Jurkat, Clone E6-1 (cell line): Measurements from ENCODE around the gene DDIAS. TPM values are rescaled to one million over a fixed set of nuclear protein-coding genes. Genes with fewer than 3 reads are reported as not detected.
"Not testable (repeated sequence)": the region's sequence is repeated elsewhere in the genome, so short reads cannot be mapped to it uniquely, and the experiment has no call there.

Experiments
- DNase-seq: peaks from one replicate; pipeline ENCODE4 v3.0.0-alpha.2; 2011; ENCODE audit warnings: low read depth, low spot score
- H3K4me3 ChIP-seq: 2 replicates; pipeline ENCODE4 v1.5.1; 2011; ENCODE audit warnings: mild to moderate bottlenecking, low read length, control low read depth, moderate library complexity
- polyA plus RNA-seq: library from polyadenylated mRNA; unstranded; fragments of >200 nt; gene quantifications from one replicate; pipeline ENCODE4 v1.2.1, GENCODE V29; 2012; ENCODE audit warnings: missing spikeins; ENCODE audit not compliant: insufficient read length, insufficient read depth

DDIAS gene, protein sequence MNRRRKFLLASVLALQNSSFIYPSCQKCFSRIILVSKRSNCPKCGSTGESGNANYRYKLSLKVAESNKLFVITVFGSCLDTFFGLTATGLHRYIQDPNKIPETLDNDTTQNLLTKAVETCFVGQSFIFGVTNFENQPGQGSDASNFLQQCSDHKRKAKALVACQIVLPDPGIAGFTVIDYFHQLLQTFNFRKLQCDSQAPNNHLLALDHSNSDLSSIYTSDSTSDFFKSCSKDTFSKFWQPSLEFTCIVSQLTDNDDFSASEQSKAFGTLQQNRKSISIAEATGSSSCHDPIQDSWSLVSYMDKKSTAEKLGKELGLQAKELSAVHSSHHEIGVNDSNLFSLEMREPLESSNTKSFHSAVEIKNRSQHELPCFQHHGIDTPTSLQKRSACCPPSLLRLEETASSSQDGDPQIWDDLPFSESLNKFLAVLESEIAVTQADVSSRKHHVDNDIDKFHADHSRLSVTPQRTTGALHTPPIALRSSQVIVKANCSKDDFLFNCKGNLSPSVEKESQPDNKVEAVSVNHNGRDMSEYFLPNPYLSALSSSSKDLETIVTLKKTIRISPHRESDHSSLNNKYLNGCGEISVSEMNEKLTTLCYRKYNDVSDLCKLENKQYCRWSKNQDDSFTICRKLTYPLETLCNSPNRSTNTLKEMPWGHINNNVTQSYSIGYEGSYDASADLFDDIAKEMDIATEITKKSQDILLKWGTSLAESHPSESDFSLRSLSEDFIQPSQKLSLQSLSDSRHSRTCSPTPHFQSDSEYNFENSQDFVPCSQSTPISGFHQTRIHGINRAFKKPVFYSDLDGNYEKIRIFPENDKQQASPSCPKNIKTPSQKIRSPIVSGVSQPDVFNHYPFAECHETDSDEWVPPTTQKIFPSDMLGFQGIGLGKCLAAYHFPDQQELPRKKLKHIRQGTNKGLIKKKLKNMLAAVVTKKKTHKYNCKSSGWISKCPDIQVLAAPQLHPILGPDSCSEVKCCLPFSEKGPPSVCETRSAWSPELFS
- polyA plus RNA-seq: 16.0 TPM

DNA sequence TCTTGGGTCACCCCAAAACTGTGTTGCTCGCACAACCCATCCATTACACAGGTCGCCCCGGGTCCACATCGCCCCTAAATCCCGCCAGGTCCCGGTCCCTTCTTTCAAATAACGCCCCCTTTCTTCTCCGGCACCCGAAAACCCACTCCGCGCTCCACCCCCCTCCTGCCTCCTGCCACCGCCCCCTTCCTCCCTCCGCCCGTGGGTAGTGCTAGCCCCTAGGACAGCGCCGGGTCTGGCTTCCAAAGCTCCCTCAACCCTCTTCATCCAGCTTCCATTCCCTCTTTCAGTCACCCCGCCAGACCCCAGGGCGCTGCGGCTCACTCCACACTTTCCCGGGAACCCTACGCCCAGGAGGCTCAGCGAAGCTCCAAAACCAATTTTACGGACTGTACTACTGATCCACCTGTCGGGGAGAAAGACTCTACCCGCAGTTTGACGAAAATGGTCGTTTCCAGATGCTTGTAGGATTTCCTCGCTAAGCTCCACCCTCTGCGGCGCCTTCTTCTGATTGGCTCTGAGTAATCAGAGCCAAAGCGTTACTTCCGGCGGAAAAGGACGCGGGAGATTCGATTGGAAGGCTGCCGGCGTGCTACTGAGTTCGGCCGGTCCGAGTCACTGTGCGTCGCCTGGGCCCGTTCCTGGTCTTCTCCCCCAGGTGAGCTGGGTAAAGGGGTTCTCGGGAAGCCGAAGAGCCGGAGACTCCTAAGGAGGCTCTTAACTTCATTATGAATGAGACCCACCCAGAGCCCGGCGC lies at the start of gene DDIAS:
Gene DDIAS, plus strand, starts transcription at position 572 of the 757 bp plus-strand sequence. CDS start 13,003 bp downstream, outside the sequence.
- H3K4me3 ChIP-seq: peak within 1 kb of the TSS; percentile 85
- DNase-seq: peak; percentile 98

DNA sequence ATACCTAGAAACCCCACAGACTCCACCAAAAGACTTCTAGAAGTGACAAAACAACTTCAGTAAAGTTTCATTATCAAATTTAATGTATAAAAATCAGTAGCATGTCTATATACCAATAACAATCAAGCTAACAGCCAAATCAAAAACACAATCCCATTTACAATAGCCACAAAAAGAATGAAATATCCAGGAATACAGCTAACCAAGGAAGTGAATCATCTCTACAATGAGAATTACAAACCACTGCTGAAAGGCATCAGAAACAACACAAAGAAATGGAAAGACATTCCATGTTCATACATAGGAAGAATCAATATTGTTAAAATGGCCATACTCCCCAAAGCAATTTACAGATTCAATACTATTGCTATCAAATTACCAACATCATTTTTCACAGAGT lies 47.3 kb upstream of the DDIAS start:
- no peak overlapping the region for H3K4me3 ChIP-seq

DNA sequence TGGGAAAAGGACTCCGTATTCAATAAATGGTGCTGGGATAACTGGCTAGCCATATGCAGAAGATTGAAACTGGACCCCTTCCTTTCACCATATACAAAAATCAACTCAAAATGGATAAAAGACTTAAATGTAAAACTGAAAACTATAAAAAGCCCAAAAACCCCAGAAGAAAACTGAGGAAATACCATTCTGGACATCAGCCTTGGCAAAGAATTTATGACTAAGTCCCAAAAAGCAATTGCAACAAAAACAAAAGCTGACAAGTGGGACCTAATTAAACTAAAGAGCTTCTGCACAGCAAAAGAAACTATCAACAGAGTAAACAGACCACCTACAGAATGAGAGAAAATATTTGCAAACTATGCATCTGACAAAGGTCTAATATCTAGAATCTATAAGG lies 46.6 kb upstream of the DDIAS start:
- not testable (repeated sequence) for H3K4me3 ChIP-seq, DNase-seq

More for the DNA sequence above, 47.3 kb upstream of the DDIAS start:
- no peak for DNase-seq

DNA sequence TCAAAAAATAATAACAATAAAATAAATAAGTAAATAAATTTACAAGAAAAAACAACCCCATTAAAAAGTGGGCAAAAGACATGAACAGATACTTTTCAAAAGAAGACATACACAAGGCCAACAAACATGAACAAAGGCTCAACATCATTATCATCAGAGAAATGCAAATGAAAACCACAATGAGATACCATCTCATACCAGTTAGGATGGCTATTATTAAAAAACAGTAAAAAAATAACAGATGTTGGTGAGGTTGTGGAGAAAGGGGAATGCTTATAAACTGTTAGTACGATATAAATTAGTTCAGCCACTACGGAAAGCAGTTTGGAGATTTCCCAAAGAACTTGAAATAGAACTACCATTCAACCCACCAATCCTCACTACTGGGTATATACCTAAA lies 45.9 kb upstream of the DDIAS start:
- no peak for DNase-seq
- no peak overlapping the region for H3K4me3 ChIP-seq

DNA sequence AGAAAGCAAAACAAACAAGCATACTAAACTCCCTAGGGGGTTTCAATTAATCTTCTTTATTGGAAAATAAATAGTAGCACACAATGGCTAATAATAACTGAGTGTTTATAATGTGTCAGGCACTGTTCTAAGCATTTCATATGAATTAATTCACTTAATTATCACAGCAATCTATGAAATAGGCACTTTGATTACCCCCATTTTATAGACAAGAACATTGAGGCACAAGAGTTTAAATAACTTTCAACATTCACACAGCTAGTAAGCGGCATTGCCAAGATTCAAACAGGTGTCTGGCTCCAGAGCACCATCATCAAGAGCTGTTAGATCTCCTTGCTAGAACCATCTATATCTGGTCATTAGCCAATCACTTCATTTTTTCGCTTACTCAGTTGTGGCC lies 44.4 kb upstream of the DDIAS start:
- no peak overlapping the region for H3K4me3 ChIP-seq

DNA sequence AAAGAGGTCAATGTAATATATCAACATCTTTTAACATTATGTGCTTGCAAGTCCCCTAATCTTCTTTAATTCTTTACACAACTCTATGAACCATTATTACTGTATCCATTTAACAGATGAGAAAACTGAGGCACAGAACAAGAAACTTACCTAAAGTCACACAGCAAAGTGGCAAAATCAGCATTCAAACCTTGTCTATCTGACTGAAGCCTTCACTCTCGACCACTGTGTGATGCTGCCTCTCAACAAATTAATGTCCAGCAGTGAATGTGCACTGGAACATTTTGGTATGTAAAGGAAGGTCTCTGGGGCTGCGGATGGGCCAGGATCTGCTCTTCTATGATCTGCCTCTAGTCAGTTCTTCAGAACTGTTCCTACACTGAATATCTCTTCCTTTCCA lies 43.4 kb upstream of the DDIAS start:
- H3K4me3 ChIP-seq: no peak overlapping the region
- DNase-seq: no peak

More for the DNA sequence above, 44.4 kb upstream of the DDIAS start:
- no peak for DNase-seq

DNA sequence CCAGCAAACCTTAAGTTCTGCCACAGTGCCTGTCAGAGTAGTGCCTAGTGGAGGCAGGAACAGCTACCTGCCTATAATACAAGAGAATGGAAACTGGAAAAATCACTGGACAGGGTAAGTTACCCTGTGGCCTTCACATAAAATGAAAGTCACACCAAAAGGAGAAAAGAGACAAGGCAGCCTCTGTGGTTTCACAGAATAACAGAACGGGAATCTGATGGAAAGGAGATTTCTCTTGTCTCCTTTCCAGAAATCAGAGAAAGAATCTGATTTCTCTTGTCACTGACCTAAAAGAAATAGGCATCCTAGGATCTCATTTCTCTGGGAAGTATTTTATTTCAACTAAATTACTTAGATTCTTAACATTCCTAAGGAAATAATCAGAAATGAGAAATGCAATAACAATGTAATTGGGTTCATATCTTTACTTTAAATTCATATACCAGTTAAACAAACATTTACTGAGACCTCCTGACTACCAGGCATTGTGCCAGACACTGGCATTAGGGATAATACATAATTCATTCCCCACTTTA lies 42.9 kb upstream of the DDIAS start:
- no peak overlapping the region for H3K4me3 ChIP-seq
- no peak for DNase-seq

DNA sequence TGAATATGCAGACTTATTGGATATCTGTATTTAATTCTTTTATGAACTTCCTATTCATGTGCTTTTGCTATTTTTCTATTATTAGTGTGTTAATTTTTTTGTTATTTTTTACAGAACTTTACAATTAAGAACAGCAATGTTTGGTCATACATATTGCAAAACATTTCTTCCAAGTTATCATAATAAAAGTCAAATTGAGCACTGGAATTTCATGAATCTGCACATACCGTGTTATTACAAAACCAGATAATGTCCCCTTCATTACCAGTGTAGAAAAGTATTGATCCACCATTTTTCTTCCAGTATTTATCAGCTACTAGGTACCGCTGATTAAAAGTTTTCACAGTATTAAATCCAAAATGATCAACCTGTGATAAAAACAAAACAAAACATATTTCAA lies 41.8 kb upstream of the DDIAS start:
- no peak for DNase-seq
- no peak overlapping the region for H3K4me3 ChIP-seq

DNA sequence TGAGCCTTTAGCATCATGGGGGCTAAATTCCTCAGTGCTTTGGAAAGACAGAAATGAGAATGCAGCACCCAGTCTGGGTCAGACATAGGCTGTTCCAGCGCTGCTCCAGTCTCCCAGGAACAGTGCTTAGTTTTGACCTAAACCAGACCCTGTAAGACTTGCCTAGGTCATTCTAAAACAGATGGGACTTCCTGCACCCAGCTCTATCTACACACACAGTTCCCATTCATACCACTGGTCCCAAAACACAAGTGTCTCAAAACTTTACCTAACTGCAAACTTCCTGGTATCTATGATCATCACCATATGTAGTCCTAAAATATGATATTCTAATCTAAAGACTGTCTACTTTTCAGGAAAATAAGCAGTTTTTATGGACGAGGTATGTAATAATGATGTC lies 39.2 kb upstream of the DDIAS start:
- DNase-seq: no peak
- H3K4me3 ChIP-seq: no peak overlapping the region

DNA sequence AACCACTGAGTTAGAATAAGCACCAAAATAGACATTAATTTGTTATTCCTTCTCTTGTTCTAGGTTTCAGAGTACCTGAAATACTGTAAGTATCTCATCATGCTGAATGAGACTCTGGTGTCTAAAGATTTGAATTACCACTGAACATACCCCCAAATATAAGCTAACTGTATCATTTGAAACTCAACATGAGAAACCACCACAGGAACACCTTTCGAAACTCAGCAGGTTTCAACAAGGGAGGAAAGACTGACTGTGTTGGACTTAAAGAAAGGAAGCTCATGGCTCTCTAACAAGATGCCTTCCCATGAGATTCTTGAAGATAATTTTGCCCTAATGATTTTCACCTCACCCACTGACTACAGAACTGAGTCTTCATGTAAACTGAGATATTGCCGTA lies 38.3 kb upstream of the DDIAS start:
- H3K4me3 ChIP-seq: no peak overlapping the region
- DNase-seq: no peak

DNA sequence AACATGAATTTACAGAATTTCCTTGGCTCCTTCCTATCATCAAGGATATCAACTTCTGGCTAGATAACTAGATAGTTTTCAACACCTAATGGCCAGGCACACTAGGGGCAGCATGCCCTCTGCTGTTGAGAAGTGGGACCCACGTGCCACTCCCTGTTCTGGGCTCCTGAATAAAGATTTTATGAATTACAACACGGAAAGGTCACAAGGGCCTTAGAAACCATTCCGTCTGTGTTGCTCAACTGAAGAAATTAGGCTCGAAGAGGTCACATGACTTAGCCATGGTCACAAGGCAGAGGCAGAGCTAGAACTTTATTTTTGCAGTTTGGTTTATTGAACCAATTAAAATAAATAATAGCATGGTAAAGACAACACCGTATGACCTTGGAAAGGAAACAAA lies 37.3 kb upstream of the DDIAS start:
- H3K4me3 ChIP-seq: no peak overlapping the region
- DNase-seq: peak; percentile 8

DNA sequence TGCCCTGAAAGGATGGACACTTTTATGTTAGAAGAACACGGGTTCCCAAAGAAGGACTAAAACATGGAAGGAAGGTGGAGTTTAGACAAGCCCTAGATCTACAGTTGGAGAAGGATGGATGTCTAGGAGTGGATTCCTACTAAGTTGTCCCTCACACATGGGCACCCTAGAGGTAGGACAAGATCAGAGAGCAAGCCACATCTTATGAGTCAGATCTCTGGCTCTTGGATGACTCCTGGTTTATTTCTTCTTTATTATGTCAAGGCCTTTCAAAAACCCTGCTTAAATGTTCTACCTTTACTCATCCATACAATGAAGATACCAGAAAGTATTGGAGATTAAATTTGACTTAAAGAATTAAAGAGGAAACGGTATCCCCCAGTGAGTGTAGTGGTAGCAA lies 35.7 kb upstream of the DDIAS start:
- DNase-seq: no peak
- no peak overlapping the region for H3K4me3 ChIP-seq

DNA sequence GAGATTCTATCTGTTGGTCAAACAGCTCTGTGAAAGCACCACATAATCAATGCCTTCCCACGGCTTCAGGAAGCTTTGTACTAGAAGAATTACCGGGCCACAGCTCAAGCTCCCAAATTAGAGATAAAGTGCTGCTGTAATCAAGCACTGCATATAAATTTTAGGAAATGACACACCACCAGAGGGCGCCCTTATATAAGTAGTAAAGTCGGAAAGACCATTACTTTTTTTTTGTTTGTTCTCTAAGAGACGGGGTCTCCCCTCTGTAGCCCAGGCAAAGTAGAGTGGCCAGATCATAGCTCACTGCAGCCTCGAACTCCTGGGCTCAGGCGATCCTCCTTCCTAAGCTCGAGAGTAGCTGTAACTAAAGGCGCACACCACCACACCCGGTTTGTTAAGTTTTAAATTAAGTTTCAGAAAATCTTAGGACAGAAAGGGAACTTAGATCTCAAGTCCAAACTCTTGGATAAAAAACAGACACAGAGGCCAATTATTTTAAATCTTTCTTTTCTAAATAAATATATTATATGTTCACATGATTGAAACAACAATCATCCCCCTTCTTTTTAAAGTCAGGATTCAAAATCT lies 33.9 kb upstream of the DDIAS start:
- DNase-seq: peak; percentile 77
- H3K4me3 ChIP-seq: no peak overlapping the region

DNA sequence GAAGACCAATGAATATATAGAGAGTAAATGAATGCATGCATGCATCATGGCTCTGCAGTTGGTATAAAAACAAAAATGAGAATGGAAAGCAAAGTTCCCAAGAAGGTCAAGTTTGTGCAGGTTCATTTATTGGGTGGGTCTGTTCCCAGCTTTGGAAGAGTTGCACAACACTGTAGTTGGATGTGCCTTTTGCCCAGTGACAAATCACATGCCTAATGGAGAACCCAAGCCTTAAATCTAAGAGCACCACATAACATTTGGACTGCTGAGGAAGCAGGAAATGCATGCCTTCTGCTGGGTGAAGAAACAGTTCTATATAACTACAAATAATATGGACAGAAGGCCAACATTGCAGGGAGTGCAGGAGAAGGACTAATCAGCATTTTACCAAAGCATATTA lies 31.9 kb upstream of the DDIAS start:
- DNase-seq: no peak

DNA sequence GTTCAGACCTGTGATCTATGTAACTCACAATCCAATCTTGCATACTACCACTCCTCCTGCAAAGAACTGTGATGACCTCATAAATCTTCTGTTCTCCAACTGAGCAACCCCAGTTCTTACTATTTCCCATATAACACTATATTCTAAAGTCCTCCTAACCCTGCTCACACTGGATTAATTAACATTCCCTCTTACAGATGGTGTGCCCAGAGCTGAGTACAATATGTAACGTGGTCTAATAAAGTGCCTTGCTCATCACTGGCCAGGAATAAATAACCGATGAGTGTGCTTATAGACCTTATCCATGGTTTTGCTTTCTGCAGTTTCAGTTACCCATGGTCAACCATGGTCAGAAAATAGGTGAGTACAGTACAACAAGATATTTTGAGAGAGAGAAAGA lies 29.9 kb upstream of the DDIAS start:
- no peak for DNase-seq
- H3K4me3 ChIP-seq: no peak overlapping the region

More for the DNA sequence above, 31.9 kb upstream of the DDIAS start:
- no peak overlapping the region for H3K4me3 ChIP-seq

DNA sequence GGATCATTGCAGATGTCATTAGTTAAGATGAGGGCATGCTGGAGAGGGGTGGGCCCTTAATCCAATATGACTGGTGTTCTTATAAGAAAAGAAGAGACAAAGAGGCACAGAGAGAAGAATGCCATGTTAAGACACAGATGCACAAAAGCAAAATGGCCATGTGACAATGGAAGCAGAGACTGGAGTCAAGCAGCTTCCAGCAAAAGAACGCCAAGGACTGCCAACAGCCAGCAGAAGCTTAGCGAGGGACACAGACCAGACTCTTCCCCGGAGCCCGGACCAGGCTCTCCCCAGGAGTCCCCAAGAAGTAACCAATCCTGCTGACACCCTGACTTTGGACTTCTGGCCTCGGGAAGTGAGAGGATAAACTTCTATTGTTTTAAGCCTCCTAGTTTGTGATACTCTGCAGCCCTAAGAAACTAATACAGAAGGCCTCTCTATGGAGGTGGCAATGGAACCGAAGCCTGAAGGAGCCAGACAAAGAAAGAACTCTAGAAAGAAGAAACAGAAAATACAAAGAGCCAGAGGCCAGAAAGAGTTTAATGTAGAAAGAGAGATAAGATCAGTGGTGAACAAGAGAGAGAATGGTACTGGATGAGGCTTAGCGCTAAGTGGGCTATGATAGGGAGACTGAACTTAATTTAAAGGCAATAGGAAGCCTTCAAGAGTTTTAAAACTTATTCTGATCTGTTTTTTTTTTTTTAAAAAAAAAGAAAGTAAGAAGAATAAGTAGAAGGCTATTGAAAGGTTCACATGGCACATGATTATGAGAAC lies 29.0 kb upstream of the DDIAS start:
- DNase-seq: no peak
- no peak overlapping the region for H3K4me3 ChIP-seq

DNA sequence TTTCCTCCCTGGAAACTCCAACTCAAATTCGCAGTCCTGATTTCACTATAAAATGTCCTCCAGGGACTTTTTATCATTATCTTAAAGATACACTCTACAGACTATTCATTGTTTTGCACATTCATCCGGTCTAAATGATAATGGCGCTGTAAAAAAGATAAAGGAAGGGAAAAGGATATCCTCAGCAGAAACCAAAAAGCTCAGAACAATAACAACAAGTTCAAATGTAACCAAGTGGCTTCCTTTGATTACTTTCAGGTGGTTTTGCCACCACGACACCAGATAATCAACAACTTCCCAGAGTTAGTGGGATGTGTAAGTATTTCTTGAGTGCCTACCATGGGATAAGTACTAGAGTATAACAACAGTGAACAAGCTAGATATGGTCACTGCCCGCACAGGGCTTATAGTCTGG lies 27.6 kb upstream of the DDIAS start:
- H3K4me3 ChIP-seq: no peak overlapping the region
- peak; percentile 66 for DNase-seq
